ENCODE results near the gene KCTD16. TPM values are rescaled to one million over a fixed set of nuclear protein-coding genes. Genes with fewer than 3 reads are reported as not detected.

KCTD16 gene
- total RNA-seq, 2 donors from 2014 or later, result 0.14 to 0.62 TPM

- H3K27ac ChIP-seq, result no peak overlapping the region
- 35% methylated on average over 4 of the region's 4 CpGs for WGBS
- no peaks in the 10 kb centered on the region for H3K36me3 ChIP-seq
- no peak overlapping the region for H3K4me3 ChIP-seq
- no peaks in the 10 kb centered on the region for H3K27me3 ChIP-seq (replicated peaks; ENCODE audit: insufficient read depth)
- no peaks in the 10 kb centered on the region for H3K9me3 ChIP-seq
- H3K4me1 ChIP-seq (replicated peaks), result no peaks in the 10 kb centered on the region
- intact Hi-C loops (cut with DNase I), result no loop called here
- DNase-seq (ENCODE audit: low spot score), result no peak
- TF ChIP-seq POLR2A (IDR thresholded peaks at IDR 0.05) (no peak), CTCF (IDR thresholded peaks at IDR 0.05) (no peak), POLR2AphosphoS5 (IDR thresholded peaks at IDR 0.05) (no peak)
Observed at GRCh38 chr5:144307736-144308135, 137.1 kb downstream of the KCTD16 start.

DNA sequence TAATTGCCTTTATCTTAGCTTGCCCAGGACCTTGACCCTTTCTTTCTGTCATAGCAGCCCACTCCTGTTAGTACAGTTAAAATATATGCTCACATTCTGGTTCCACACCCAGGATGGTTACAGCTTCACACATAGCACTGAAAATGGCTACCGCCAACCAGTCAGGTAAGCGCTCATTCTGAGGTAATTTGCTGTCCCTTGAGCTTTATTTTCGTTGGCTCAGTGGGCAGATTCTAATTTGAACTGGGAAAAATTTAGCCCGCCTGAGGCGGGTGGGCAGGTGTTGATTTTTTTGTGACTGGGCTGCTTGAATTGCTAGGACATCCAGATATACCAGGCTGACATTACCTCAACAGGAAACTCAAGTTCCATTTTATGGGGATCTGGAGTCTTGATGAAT is 137.5 kb downstream of the KCTD16 start:
- 80% methylated on average over 5 of the region's 5 CpGs for WGBS

DNA sequence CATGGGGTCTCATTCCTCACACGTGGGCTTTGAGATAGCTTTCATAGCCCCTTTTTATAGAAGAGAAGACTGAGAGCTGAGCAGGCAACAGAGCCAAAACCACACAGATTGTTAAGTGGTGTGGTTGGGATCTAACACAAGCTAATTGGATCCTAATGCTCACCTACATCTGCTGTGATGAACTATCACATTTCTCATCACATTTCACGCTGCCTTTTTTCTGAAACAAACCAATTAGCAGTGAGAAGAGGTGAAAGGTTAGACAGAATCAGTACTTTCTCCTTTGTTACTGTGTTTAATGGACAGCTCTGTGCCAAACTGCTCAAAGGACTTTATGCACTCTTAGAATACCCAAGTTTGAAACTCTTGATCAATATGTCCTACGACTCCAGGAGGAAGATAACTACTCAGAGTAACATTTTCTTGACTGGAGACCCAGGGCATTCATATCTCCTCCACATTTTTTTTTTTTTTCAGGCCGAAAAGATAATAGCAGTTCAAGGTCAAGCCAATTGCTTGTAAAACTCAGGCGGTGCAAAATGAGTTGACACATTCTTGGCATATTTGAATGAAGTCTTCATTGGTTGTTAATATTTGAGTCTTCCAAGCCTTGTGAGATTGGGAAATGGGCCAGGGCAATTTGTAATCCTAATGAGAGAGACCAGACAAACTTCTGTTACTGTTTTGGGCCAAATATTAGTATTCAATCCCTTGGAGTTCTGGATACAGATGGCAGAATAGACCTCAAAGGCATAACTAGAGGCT is 138.4 kb downstream of the KCTD16 start:
- no peaks in the 10 kb centered on the region for H3K36me3 ChIP-seq
- H3K4me3 ChIP-seq, result no peak overlapping the region
- no peaks in the 10 kb centered on the region for H3K4me1 ChIP-seq (replicated peaks)
- H3K27ac ChIP-seq, result no peak overlapping the region
- intact Hi-C loops (cut with DNase I), result no loop called here
- no peaks in the 10 kb centered on the region for H3K27me3 ChIP-seq (replicated peaks; ENCODE audit: insufficient read depth)
- DNase-seq (ENCODE audit: low spot score), result no peak
- no peaks in the 10 kb centered on the region for H3K9me3 ChIP-seq
- WGBS, result 57% methylated on average over 5 of the region's 5 CpGs
- TF ChIP-seq POLR2A (IDR thresholded peaks at IDR 0.05) (no peak), POLR2AphosphoS5 (IDR thresholded peaks at IDR 0.05) (no peak), CTCF (IDR thresholded peaks at IDR 0.05) (no peak)

More for the DNA sequence above, 137.5 kb downstream of the KCTD16 start:
- H3K27me3 ChIP-seq (replicated peaks; ENCODE audit: insufficient read depth), result no peaks in the 10 kb centered on the region
- no peak for DNase-seq (ENCODE audit: low spot score)
- H3K4me1 ChIP-seq (replicated peaks), result no peaks in the 10 kb centered on the region
- H3K9me3 ChIP-seq, result no peaks in the 10 kb centered on the region
- no peak overlapping the region for H3K27ac ChIP-seq
- no peak overlapping the region for H3K4me3 ChIP-seq
- TF ChIP-seq CTCF (IDR thresholded peaks at IDR 0.05), result no peak
- no peak for TF ChIP-seq POLR2AphosphoS5 (IDR thresholded peaks at IDR 0.05)
- no peak for TF ChIP-seq POLR2A (IDR thresholded peaks at IDR 0.05)
- intact Hi-C loops (cut with DNase I), result no loop called here
- H3K36me3 ChIP-seq, result no peaks in the 10 kb centered on the region

DNA sequence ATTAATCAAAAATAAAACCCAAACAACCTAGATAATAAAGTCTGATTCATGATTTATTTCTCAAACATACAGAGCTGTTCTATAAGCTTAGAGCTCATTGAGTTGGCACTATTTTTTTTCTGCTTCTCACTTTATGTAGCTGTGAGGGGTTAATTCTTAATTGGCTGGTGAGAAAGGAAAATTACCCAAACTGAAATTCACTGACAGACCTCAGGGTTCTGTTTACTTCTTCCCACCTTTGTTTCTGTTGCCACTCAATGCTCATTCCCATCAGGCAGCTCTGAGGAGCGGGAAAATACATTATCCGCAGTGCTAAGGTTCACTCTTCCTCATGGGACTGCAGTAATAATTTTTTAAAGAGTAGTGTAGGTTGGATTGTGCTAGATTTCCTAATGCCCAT is 139.9 kb downstream of the KCTD16 start:
- no peak overlapping the region for H3K27ac ChIP-seq
- H3K4me3 ChIP-seq, result no peak overlapping the region
- H3K4me1 ChIP-seq (replicated peaks), result no peaks in the 10 kb centered on the region
- WGBS, result 96% methylated on average over 2 of the region's 2 CpGs
- no peak for TF ChIP-seq CTCF (IDR thresholded peaks at IDR 0.05)
- TF ChIP-seq POLR2AphosphoS5 (IDR thresholded peaks at IDR 0.05), result no peak
- no peak for TF ChIP-seq POLR2A (IDR thresholded peaks at IDR 0.05)
- no peaks in the 10 kb centered on the region for H3K36me3 ChIP-seq
- no peak for DNase-seq (ENCODE audit: low spot score)
- H3K27me3 ChIP-seq (replicated peaks; ENCODE audit: insufficient read depth), result no peaks in the 10 kb centered on the region
- intact Hi-C loops (cut with DNase I), result no loop called here
- H3K9me3 ChIP-seq, result no peaks in the 10 kb centered on the region

DNA sequence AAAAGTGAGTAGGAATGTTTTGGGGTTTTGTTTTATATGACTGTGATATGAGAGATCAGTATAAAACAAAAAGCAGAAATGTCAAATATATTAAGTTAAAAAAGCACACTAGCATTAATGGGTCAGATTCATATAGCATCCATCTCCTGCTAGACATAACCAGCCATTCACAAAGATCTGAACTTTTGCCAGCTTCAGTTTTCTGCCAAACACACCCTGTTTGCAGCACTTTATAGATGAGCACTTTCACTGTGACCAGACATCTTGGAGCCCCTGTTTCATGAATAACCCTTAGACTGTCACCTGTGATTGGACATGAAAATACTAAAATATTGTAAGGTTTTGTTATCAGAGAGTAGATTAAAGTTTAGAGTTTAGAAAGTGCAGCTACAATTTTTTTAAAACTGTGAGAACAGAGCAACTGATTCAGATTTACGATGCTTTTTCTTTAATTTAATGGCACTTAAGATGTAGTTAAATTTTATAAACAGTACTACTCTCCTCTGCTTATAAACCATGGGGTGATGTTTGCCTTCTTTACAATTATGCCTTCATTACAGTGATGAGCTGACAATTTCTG is 142.6 kb downstream of the KCTD16 start:
- Histone ChIP-seq H3K27me3 (replicated peaks; ENCODE audit: insufficient read depth) (no peaks in the 10 kb centered on the region), H3K4me3 (no peak overlapping the region), H3K36me3 (no peaks in the 10 kb centered on the region), H3K27ac (no peak overlapping the region), H3K9me3 (no peaks in the 10 kb centered on the region), H3K4me1 (replicated peaks) (no peaks in the 10 kb centered on the region)
- DNase-seq (ENCODE audit: low spot score), result no peak
- TF ChIP-seq POLR2A (IDR thresholded peaks at IDR 0.05) (no peak), CTCF (IDR thresholded peaks at IDR 0.05) (no peak), POLR2AphosphoS5 (IDR thresholded peaks at IDR 0.05) (no peak)
- 29% methylated on average over 1 of the region's 1 CpG for WGBS
- intact Hi-C loops (cut with DNase I), result no loop called here

All from prostate gland (tissue), 2 donors.